Left forelimb (tissue), 1 donor: ENCODE data around the gene GTF2IRD1.
"Not testable (repeated sequence)": the region's sequence is repeated elsewhere in the genome, so short reads cannot be mapped to it uniquely, and the experiment has no call there.

Experiments used
- DNase-seq: peaks from one replicate; pipeline ENCODE4 v3.0.0-alpha.2; 2018; ENCODE audit warnings: low spot score

The GTF2IRD1 gene

GRCh38 chr7:74430409-74430808, 23.3 kb upstream of the GTF2IRD1 start:
- DNase-seq, result not testable (repeated sequence)

- no peak for DNase-seq
These were observed 22.7 kb upstream of the GTF2IRD1 start for GRCh38 chr7:74430961-74431466.

- not testable (repeated sequence) for DNase-seq
These were observed 16.5 kb upstream of the GTF2IRD1 start for GRCh38 chr7:74437291-74437571.

- no peak for DNase-seq
These were observed 15.4 kb upstream of the GTF2IRD1 start for GRCh38 chr7:74438327-74438726.

- no peak for DNase-seq
These were observed 14.2 kb upstream of the GTF2IRD1 start for GRCh38 chr7:74439541-74439940.

- DNase-seq, result not testable (repeated sequence)
These were observed 13.6 kb upstream of the GTF2IRD1 start for GRCh38 chr7:74440143-74440542.

GRCh38 chr7:74441801-74442200, 11.9 kb upstream of the GTF2IRD1 start:
- no peak for DNase-seq

- DNase-seq, result no peak
These were observed 10.0 kb upstream of the GTF2IRD1 start for GRCh38 chr7:74443543-74444247.

- DNase-seq, result no peak
These were observed 4.6 kb upstream of the GTF2IRD1 start for GRCh38 chr7:74449144-74449543.

GRCh38 chr7:74449809-74450397, 3.8 kb upstream of the GTF2IRD1 start:
- no peak for DNase-seq

GRCh38 chr7:74452748-74453321, 871 bp upstream of the GTF2IRD1 start:
- DNase-seq, result no peak

GRCh38 chr7:74454021-74454924, 567 bp downstream of the GTF2IRD1 start:
- DNase-seq, result no peak

GRCh38 chr7:74454925-74455288, 1.2 kb downstream of the GTF2IRD1 start:
- no peak for DNase-seq

- DNase-seq, result no peak
These were observed 1.6 kb downstream of the GTF2IRD1 start for GRCh38 chr7:74455291-74455804.

- DNase-seq, result no peak
These were observed 2.2 kb downstream of the GTF2IRD1 start for GRCh38 chr7:74455928-74456327.

- no peak for DNase-seq
These were observed 3.3 kb downstream of the GTF2IRD1 start for GRCh38 chr7:74457007-74457406.

- no peak for DNase-seq
These were observed 8.4 kb downstream of the GTF2IRD1 start for GRCh38 chr7:74461970-74462706.

- DNase-seq, result no peak
These were observed 9.0 kb downstream of the GTF2IRD1 start for GRCh38 chr7:74462707-74463100.

- no peak for DNase-seq
These were observed 11.5 kb downstream of the GTF2IRD1 start for GRCh38 chr7:74464931-74465886.

- DNase-seq, result no peak
These were observed 12.6 kb downstream of the GTF2IRD1 start for GRCh38 chr7:74466196-74466813.
